Upper lobe of right lung (tissue), 1 donor: ENCODE measurements around the gene MFN1. TPM values are rescaled to one million over a fixed set of nuclear protein-coding genes. Genes with fewer than 3 reads are reported as not detected.

Experiments used
- ATAC-seq: fragments of 200-7000 bp; cut with Tn5 transposase; one replicate; pipeline ENCODE4 v1.9.1; 2020; ENCODE audit warnings: mild to moderate bottlenecking, moderate library complexity
- DNase-seq: peaks from one replicate; pipeline ENCODE4 v3.0.0-alpha.2; 2020
- H3K27ac ChIP-seq: fragments of 200-600 bp; one replicate; pipeline ENCODE4 v1.8.0; 2022
- H3K27me3 ChIP-seq: fragments of 200-600 bp; one replicate; pipeline ENCODE4 v1.8.0; 2022; ENCODE audit warnings: mild to moderate bottlenecking
- H3K36me3 ChIP-seq: fragments of 200-600 bp; one replicate; pipeline ENCODE4 v1.8.0; 2022
- H3K4me1 ChIP-seq: fragments of 200-600 bp; one replicate; pipeline ENCODE4 v1.8.0; 2022
- H3K4me3 ChIP-seq: fragments of 200-600 bp; one replicate; pipeline ENCODE4 v1.8.0; 2022; ENCODE audit warnings: mild to moderate bottlenecking
- H3K9me3 ChIP-seq: fragments of 200-600 bp; one replicate; pipeline ENCODE4 v1.8.0; 2022
- CTCF ChIP-seq: fragments of 200-600 bp; IDR thresholded peaks from one replicate; pipeline ENCODE4 v1.8.0; 2022; ENCODE audit warnings: antibody characterized with exemption
- intact Hi-C: fragments of 100-400 bp; cut with DNase I; formaldehyde crosslinking; loops from one replicate; pipeline ENCODE4 v1.11.0; 2022
- total RNA-seq: library from RNA; stranded (reverse); fragmentation: NEBNext Ultra II Directional; extraction: Animal tissue kit (Norgen Biotek cat#: 25700); gene quantifications from one replicate; pipeline ENCODE4 v1.2.1, GENCODE V29; 2021
- donor health status: DM: no; HTN: yes; CAD: no; lungs with severe emphysema.

Gene MFN1
- total RNA-seq, 1 donor from 2014 or later, result 48.3 TPM

DNA sequence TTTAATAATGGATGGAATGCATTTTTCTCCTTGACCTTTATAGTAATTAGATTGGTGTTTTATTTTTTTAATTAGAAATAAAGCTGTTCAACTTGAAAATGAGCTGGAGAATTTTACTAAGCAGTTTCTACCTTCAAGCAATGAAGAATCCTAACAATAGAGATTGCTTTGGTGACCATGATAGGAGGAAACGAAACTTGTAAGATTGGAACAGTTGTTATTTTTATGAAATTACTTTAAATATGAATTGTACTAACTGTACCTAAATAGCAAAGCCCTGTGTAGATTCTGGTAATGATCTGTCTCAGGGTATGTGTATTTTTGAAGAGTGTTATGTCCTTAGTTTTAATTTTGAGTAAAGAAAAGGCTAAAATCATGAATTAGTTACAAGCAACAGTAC, 44.4 kb downstream of the MFN1 start:
- ATAC-seq, result no peak
- no peak for DNase-seq
- intact Hi-C loops, result no loop called here
- Histone ChIP-seq H3K4me3 (no peak overlapping the region), H3K4me1 (no peaks in the 10 kb centered on the region), H3K36me3 (peaks cover 73% of the 10 kb centered on the region), H3K27ac (no peak overlapping the region), H3K27me3 (no peaks in the 10 kb centered on the region), H3K9me3 (no peaks in the 10 kb centered on the region)
- no peak for TF ChIP-seq CTCF

GRCh38 chr3:179398574-179399231, 51.2 kb downstream of the MFN1 start:
- Histone ChIP-seq H3K27me3 (no peaks in the 10 kb centered on the region), H3K36me3 (peaks cover 72% of the 10 kb centered on the region), H3K9me3 (no peaks in the 10 kb centered on the region), H3K27ac (no peak overlapping the region), H3K4me1 (no peaks in the 10 kb centered on the region), H3K4me3 (no peak overlapping the region)
- ATAC-seq, result no peak
- intact Hi-C loops, result no loop called here
- DNase-seq, result no peak
- TF ChIP-seq CTCF, result no peak

- ATAC-seq, result no peak
- TF ChIP-seq CTCF, result no peak
- intact Hi-C loops, result no loop called here
These were observed 54.1 kb downstream of the MFN1 start for GRCh38 chr3:179401561-179401960.

DNA sequence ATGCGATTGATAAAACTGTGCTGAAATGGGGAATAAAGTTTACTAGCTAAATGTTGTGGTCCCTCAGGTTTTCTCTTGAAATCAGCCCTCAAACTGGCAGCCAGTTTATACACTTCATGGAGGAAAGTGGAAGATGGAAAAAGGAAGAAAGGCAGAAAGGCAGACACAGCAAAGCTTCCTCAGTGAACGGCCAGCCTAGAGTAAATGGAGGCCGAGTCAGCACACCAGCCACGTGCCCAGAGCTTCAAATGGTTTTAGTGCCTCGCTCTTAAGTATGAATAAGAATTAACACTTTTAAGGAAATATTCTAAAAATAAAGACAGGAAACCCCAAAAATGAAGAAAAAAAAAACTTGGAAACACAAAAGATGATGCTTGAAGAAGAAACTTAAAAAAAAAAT, 55.5 kb downstream of the MFN1 start:
- peaks cover 81% of the 10 kb centered on the region for H3K36me3 ChIP-seq
- intact Hi-C loops, result no loop called here
- no peaks in the 10 kb centered on the region for H3K27me3 ChIP-seq
- H3K27ac ChIP-seq, result no peak overlapping the region
- H3K9me3 ChIP-seq, result no peaks in the 10 kb centered on the region
- TF ChIP-seq CTCF, result no peak
- no peak overlapping the region for H3K4me3 ChIP-seq
- no peaks in the 10 kb centered on the region for H3K4me1 ChIP-seq
- ATAC-seq, result no peak
- DNase-seq, result no peak

More at GRCh38 chr3:179401561-179401960, 54.1 kb downstream of the MFN1 start:
- Histone ChIP-seq H3K9me3 (no peaks in the 10 kb centered on the region), H3K27me3 (no peaks in the 10 kb centered on the region), H3K36me3 (peaks cover 78% of the 10 kb centered on the region), H3K4me1 (no peaks in the 10 kb centered on the region), H3K4me3 (no peak overlapping the region), H3K27ac (no peak overlapping the region)
- DNase-seq, result no peak

- DNase-seq (no peak), ATAC-seq (no peak)
- H3K36me3 ChIP-seq, result peaks cover 73% of the 10 kb centered on the region
- no peaks in the 10 kb centered on the region for H3K27me3 ChIP-seq
- no peaks in the 10 kb centered on the region for H3K9me3 ChIP-seq
- no peak overlapping the region for H3K4me3 ChIP-seq
- no peak for TF ChIP-seq CTCF
- no peaks in the 10 kb centered on the region for H3K4me1 ChIP-seq
- H3K27ac ChIP-seq, result no peak overlapping the region
- intact Hi-C loops, result no loop called here
These were observed 56.8 kb downstream of the MFN1 start for GRCh38 chr3:179404307-179404706.

GRCh38 chr3:179410331-179410730, 62.8 kb downstream of the MFN1 start:
- Histone ChIP-seq H3K27me3 (no peaks in the 10 kb centered on the region), H3K4me3 (no peak overlapping the region), H3K9me3 (no peaks in the 10 kb centered on the region), H3K4me1 (no peaks in the 10 kb centered on the region), H3K27ac (no peak overlapping the region), H3K36me3 (peaks cover 58% of the 10 kb centered on the region)
- no peak for TF ChIP-seq CTCF
- intact Hi-C loops, result no loop called here
- no peak for DNase-seq
- peak; percentile 33 for ATAC-seq
